GM12874 (cell line): ENCODE measurements around the gene CD58.

Experiments
- CTCF ChIP-seq: IDR thresholded peaks from 2 replicates; pipeline ENCODE4 v1.5.1; 2011; ENCODE audit warnings: low read depth, mild to moderate bottlenecking, control low read depth, low read length, moderate library complexity; ENCODE audit not compliant: insufficient read depth

Gene CD58

GRCh38 chr1:116495535-116495934 is 75.3 kb downstream of the CD58 start:
- no peak for TF ChIP-seq CTCF

- no peak for TF ChIP-seq CTCF
Observed at GRCh38 chr1:116494745-116495144, 76.1 kb downstream of the CD58 start.

- TF ChIP-seq CTCF = no peak
Observed at GRCh38 chr1:116494353-116494692, 76.5 kb downstream of the CD58 start.

- no peak for TF ChIP-seq CTCF
Observed at GRCh38 chr1:116493484-116494352, 77.1 kb downstream of the CD58 start.

GRCh38 chr1:116493036-116493435 is 77.8 kb downstream of the CD58 start:
- TF ChIP-seq CTCF = no peak

- TF ChIP-seq CTCF = no peak
Observed at GRCh38 chr1:116492358-116492811, 78.4 kb downstream of the CD58 start.

GRCh38 chr1:116491700-116492357 is 79.0 kb downstream of the CD58 start:
- no peak for TF ChIP-seq CTCF
